ENCODE results near the gene SOWAHD.
A peak's percentile ranks its signal among the peaks of the same experiment; 100 is the strongest.
"Not testable (repeated sequence)": the region's sequence is repeated elsewhere in the genome, so short reads cannot be mapped to it uniquely, and the experiment has no call there.

The SOWAHD gene, protein sequence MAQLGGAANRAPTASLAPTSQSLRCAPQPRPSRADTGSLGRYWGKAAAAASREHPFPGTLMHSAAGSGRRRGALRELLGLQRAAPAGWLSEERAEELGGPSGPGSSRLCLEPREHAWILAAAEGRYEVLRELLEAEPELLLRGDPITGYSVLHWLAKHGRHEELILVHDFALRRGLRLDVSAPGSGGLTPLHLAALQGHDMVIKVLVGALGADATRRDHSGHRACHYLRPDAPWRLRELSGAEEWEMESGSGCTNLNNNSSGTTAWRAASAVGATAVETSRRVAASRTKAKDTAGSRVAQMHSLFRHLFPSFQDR

DNA sequence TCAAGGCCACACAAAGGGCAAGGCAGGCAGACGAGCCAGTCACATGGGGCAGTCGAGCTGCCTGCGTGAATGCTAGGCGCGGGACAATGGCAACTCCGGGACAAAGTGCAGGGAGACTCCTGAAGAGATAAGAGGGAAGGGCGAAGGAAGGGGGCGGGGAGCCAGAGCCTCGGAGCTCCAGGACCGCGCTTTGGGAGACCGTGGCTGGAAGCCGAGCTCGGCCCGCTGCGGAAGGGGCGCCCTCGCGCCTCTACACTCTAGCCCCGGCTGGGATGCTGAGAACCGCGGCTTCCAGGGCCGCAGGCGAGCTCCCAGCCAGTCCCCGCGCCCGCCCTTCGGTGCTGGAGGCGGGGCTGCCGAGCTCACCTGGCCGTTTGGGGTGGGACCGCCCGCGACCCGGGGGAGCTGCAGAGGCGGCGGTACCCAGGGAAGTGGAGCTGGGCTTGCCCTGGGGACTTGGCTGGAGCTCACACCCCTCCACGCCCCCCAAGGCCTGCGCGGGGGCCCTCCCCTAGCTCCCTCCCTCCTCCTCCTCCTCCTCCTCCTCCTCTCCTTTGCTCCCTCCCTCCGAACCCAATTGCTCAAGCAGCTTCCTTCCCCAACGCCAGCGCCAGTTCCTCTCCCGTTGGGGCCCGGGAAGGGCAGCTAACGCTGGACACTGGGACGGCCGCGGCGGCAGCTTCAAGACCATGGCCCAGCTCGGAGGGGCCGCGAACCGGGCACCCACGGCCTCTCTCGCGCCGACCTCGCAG is at the start of gene SOWAHD:
SOWAHD (plus strand) TSS at position 610 of the 752 bp plus-strand sequence; CDS start at position 690, 80 bp downstream.
- DNase-seq: no peak

DNA sequence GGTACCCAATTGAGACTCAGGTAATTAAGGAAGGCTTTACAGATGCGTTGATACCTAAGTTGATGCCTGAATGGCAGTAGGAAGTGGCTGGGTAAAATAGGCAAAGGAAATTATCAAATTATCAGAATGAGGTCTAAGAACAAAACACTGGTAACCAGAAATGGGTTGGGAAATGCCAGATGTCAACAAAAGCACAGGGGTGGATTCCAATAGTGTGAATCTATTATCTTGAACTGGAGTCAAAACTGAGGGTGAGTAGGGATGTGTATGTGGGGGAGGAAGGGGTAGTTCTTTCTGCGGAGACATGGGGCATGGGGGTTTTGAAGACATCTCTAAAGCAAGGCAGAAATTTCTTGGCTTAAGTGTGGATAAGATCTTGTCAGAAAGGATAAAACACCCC is 49.5 kb upstream of the SOWAHD start:
- no peak for DNase-seq

DNA sequence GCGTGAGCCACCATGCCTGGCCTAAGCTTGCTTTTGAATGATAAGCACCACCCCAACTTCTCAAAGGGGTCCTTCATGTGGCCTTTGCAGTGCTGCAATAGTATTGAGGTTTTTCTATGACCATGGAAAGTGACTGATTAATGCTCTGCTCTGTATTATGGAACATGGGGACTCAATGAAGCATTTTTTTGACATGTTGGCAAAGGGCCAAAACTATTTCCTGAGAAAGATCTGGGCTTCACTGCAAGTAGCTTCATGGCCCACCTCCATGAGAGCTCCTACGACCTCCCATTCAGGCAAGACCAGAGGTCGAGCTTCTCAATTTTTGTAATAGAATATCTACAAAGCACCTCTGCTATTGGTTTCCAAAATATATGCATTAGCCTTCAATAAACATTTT is 48.8 kb upstream of the SOWAHD start:
- no peak for DNase-seq

DNA sequence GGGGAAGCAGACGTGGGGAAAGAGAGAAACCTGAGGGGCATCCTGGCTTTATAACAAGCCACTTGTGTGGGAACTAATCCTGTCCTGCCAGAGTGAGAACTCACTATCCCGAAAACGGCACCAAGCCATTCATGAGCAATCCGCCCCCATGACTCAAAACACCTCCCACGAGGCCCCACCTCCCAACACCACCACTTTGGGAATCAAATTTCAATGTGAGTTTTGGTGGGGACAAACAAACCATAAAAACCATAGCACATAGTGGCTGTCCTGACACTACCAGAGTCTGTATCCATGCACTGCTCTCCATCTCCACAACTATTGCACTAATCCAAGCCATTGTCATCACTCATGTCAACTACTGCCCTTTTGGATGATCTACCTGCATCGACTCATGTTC is 36.9 kb upstream of the SOWAHD start:
- no peak for DNase-seq

DNA sequence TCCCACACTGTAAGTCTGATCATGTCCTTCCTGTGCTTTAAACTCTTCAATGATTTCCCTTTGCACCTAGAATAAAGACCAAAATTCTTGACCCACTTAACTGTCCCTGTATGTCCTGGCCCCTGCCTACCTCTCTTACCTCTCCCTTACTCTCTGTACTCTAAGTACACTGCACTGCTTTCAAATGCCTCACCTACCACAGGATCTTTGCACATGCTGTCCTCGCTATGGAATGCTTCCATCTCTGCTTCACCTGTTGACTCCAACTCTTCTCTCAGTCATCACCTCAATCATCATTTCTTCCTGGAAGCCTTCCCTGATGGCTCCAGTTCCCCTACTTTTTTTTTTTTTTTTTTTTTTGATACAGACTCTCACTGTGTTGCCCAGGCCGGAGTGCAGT is 36.5 kb upstream of the SOWAHD start:
- DNase-seq: no peak

DNA sequence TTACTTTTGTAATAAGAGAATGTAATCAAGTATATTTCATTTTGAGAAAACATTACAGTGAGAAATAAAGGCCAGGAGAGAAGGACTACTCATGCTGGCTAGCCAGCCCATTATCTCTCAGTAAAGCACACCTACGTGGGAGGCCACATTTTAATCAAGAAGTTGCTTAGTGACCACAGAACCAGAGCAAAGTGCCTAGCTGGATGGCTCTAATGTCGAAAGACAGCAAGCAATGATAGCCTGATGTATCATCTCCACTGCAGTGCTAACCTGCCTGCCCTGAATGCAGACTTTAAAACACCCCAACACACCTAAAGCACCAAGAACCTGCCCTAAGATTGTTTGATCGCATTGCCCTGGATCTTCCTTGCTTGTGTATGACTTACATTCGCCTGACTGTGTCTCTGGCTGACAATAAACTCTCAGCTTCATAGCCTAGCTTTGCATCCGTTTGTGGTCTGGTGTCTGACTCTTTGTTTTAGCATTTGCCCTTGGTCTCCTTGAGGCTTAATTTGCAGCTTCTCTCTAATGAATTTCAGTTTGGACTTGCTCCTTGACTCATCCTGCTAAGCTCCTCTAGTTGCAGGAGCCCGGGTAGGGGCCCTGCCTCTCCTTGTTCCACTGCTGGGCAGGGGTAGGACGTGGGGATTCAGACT is 31.4 kb upstream of the SOWAHD start:
- DNase-seq: no peak

DNA sequence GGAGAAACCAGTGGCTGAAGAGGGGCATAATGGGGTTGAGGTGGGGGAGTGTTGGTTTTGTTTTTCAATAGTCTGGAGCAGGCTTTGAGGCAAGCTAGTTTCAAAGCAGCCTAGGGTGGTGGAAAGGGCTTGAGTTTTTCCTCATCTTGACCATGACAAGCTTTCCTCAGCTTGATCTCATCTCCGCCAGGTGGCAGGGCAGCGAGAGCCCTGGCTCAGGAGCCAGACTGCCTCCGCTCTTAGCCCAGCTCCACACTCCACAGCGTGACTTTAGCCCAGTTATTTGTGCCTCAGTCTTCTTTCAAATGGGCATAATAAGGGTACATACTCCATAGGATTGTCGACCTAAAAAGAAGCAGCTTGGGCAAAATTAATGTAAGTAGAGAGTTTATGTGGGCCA is 29.9 kb upstream of the SOWAHD start:
- no peak for DNase-seq

DNA sequence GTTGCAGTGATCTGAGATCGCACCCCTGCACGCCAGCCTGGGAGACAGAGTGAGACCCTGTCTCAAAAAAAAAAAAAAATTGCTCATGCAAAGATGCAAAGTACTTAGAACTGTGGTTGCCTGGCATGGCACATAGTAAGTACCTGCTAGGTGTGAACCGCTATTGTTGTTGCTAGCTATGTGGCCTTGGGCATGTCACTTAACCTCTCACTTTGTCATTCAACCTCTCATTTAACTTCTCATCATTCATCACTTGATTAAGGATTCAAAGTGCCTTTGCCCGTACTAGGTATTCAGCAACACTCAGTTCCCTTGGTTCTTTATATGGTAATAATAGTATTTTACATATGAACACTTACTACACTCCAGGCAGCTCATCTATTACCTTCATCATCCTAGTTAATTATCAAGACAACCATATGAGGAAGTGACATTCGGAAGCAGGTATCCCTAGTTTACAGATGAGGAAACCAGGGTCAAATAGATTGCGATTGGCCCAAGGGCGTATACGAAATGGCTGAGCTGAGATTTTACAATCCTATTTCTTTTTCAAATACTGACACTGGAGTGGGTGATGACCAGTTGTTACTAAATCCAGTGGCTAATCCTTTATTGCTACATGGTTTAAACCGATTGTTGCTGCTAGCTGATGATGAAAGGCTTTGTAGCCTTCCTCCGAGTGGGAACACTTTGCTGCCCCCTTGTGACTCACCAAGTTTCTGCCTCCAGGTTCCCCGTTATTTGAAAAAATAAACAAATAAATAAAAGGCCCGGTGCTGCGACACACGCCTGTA is 28.8 kb upstream of the SOWAHD start:
- peak; percentile 79 for DNase-seq

DNA sequence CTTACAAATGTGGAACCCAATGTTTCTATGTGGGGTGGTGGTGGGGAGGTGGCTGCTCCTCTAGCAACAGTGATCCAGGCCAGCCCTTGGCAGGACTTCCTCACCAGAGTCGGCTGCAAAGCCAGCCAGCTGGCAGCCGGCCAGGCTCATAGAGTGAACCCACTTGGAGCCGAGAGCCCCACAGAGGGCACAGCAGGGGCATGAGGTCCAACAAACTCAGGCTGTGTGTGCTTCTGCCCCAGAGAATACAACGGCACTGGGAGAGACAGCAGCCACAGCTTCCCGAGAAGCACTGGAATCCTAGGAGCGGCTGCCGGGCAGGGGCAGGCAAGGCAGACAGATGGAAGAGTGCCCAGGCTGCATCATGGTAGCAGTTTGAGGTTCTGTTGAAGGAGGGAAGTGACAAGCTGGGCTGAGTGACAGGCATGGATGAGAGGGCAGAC is 23.5 kb upstream of the SOWAHD start:
- DNase-seq: no peak

DNA sequence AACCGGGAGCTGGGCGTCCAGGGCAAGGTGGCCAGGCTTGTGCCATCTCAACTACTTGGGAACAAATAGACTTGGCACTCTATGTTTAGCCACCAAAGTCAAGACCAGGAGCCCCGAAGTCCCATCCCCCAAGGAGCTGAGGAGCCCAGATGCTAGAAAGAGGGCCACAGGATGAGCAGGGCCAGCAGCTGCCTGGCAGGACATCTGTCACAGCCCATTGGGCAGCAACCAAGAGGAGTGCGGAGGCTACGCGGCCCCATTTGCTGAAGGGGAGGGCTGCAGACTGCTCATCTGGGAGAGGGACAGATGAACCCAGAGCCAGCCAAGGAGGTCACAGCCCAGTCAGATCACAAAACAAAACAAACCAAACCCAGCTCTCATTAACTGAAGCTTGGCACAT is 22.9 kb upstream of the SOWAHD start:
- no peak for DNase-seq

DNA sequence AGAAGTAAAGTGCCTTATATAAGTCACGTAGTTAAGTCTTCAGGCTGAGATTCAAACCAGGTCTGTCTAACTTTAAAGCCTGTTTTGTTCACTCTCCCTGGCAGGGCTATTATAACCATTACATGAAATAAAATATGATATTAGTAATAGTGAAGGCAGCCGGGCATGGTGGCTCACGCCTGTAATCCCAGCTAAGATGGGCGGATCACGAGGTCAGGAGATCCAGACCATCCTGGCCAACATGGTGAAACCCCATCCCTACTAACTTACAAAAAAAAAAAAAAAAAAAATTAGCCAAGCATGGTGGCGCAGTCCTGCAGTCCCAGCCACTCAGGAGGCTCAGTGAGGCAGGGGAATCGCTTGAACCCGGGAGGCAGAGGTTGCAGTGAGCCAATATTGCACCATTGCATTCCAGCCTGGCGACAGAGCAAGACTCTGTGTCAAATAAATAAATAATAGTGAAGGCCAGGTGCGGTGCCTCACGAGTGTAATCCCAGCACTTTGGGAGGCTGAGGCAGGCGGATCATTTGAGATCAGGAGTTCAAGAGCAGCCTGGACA is 22.1 kb upstream of the SOWAHD start:
- no peak for DNase-seq

DNA sequence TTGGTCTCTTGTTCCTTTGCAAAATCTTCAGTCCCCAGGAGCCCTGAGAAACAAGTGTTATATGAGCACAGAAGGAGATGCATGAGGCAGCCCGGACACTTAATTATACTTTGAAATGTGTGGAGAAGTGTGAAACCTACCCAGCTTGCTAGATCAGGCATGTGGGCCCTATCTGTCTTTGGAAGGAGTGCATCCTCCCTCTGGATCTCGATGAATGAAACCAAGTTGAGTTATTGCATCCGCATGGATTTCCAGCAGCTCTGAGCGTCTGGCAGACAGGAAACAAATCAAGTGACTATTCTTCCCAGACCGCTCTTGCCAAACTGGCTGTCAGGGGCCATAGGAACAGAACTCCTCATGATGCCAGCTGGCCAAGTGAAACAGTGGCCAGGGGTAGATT is 19.6 kb upstream of the SOWAHD start:
- DNase-seq: no peak

DNA sequence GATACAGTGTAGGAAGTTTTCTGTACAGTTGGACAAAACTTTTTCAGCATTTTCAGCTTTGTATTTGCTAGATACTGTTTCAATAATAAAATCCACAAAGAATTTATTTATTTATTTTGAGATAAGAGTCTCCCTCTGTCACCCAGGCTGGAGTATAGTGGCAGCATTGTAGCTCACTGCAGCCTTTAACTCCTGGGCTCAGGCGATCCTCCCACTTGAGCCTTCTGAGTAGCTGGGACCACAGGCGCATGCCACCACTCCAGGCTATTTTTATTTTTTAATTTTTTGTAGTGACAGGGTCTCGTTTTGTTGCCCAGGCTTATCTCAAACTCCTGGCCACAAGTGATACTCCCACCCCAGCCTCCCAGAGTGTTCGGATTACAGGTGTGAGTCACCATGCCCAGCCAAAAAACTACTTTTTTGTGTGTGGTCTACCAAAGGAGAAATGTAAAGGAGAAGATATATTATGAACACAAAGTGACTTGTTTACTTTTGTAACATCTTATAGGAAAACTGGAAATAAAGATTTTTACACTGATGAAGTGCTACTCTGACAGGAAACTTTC is 13.0 kb upstream of the SOWAHD start:
- no peak for DNase-seq

DNA sequence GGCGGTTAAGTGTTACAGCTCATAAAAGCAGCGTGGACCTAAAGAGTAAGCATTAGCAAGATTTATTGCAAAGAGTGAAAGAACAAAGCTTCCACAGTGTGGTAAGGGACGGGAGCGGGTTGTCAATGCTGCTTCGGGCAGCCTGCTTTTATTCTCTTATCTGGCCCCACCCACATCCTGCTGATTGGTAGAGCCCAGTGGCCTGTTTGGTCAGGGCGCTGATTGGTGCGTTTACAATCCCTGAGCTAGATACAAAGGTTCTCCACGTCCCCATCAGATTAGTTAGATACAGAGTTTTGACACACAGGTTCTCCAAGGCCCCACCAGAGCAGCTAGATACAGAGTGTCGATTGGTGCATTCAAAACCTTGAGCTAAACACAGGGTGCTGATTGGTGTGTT is 8.3 kb upstream of the SOWAHD start:
- DNase-seq: not testable (repeated sequence)

DNA sequence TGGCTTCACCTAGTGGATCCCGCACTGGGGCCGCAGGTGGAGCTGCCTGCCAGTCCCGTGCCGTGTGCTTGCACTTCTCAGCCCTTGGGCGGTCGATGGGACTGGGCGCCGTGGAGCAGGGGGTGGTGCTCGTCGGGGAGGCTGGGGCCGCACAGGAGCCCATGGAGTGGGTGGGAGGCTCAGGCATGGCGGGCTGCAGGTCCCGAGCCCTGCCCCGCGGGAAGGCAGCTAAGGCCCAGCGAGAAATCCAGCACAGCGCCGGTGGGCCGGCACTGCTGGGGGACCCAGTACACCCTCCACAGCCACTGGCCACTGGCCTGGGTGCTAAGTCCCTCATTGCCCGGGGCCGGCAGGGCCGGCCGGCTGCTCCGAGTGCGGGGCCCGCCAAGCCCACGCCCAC is 7.6 kb upstream of the SOWAHD start:
- not testable (repeated sequence) for DNase-seq

DNA sequence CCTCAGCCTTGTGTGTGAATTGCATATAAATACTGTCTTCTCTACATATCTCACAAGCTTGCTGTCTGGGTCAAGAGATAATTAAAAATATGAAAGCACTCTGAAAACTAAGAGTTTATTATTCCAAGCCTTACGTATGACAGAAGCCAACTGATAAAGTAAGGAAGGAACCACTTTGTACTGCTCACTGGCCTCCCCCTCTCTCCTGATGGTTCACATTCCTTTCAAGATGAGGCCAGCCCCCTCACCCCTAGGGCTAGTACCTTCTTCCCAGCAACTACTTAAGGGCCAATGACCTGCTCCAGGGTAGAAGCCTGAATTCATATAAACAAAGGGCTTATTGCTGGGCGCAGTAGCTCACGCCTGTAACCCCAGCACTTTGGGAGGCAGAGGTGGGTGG is 5.4 kb upstream of the SOWAHD start:
- no peak for DNase-seq

DNA sequence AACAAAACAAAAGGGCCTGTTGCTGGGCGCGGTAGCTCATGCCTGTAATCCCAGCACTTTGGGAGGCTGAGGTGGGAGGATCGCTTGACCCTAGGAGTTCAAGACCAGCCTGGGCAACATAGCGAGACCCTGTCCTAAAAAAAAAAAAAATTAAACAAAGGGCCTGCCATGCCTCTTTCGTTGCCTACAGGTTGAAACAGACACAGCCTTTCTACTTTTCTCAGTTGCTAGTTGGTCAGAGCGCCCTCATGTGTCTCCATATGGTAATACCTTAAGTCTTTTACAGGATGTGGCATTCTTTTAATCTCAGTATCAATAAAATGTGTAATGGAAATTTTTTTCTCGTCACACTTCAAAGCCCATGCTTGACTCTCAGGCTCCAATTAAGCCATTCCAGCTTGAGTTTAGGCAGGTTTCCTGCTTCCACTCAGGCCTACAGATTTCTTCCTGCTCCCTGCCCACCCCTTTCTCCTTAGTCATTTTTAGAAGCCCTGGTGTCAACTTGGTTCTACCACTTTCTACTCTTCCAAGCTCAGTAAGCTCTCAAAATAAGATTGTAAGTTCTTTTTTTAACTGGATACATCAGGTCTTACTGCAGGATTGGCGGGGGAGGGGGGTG is 4.6 kb upstream of the SOWAHD start:
- DNase-seq: no peak

DNA sequence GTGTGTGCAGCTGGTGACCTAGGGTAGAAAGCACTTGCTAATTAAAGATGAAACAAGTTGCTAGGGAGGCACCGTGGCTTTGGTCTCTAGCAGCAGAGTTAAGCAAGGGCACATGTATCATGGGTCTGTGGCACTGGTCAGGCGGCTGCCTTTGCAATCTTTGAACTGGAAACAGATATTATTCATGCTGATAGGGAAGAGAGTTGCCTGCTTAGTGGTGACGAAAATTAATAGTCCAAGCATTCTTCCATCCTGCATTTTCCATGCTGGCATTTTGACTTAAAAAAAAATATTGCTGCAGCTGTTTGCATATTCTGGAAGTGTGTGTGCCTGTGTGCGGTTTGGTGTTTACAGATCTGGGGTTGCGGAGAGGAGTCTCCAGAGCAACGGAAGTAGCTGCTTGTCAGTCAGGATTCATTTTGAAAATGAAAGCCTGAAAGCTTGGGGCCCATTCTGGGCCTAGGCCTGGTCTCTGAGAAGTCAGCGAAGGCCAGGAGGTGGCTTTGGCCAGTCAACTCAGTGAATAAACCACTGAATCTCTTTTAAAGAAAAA is 2.3 kb upstream of the SOWAHD start:
- DNase-seq: peak; percentile 70

DNA sequence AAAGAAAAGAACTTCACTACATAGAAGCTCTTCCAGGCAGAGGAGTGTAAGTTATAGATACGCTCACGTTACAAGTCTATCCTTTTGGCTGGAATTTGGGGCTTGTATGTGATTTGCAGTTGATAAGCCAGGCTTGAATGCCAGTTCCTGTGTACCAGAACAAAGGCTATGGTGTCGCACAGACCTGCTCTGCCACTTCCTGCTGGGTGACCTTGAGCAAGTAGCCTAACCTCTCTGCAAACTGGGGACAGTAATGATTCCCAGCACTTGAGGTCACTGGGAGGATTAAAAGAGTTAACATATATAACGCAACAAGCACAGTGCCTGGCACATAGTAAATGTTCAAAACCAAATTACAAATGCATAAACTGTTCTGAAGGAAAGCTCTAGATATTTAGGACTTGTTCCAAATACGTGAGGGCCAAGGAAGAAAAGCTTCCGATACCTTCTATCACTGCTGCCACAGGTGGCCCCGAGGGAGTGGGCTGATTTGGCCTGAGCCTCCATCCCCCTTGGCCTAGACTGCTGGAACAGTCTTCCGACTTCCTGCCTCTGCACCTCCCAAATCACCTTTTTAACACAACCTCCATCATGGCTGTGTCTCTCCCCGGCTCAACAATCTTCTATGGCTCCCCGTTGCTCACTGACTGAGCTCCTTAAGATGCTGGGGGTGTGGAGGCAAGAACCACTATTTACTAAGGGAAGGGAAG is 1.3 kb upstream of the SOWAHD start:
- DNase-seq: no peak

DNA sequence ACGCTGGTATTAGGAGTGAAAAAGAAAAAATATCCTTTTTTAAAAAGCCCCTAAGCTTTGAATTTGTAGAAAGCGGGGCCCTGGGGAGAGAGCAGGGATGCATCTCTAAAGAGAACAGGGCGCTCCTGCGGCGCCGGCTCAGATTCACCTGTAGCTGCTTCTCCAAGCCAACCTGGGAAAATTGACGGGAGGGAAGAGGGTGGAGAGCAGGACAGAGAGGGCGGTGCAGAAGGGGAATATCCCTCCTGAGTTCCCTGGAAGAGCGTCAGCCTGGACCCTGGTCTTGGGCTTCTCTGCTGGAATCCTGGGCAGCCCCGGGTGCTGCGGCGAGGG is 776 bp upstream of the SOWAHD start:
- DNase-seq: no peak

DNA sequence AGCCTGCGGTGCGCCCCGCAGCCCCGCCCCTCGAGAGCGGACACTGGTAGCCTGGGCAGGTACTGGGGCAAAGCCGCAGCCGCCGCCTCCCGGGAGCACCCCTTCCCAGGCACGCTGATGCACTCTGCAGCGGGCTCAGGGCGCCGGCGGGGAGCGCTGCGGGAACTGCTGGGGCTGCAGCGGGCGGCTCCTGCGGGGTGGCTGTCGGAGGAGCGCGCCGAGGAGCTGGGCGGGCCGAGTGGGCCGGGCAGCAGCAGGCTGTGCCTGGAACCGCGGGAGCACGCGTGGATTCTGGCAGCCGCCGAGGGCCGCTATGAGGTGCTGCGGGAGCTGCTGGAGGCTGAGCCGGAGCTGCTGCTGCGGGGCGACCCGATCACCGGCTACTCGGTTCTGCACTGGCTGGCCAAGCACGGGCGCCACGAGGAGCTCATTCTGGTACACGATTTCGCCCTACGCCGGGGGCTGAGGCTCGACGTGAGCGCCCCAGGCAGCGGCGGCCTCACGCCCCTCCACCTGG is 401 bp downstream of the SOWAHD start:
- peak; percentile 67 for DNase-seq
